Measurements from ENCODE around the gene SYNDIG1.

GRCh38 chr20:24670341-24670872 lies 201.0 kb downstream of the SYNDIG1 start:
- no peak for TF ChIP-seq CTCF (conservative IDR thresholded peaks at IDR 0.05; ENCODE audit: low read depth, low read length)
- no peak for TF ChIP-seq POLR2A (IDR thresholded peaks at IDR 0.05; ENCODE audit: low read depth, low read length)
- TF ChIP-seq RFX5 (IDR thresholded peaks at IDR 0.05; ENCODE audit: low read depth, low read length): no peak

All from IMR-90 (cell line).